Stimulated activated CD4-positive, alpha-beta T cell treated with anti-CD3 and anti-CD28 coated beads, Interleukin-1b, Interleukin-23, amount 100 ng/mL, for 24 hours (primary cell): ENCODE results near the gene MGLL.

Source experiments
- DNase-seq, 4 experiments: peaks; one replicate each; pipeline ENCODE4 v3.0.0-alpha.2; 2020; ENCODE audit warnings: low read depth in 4 of 4, low spot score in 1 of 4

MGLL gene

GRCh38 chr3:127775398-127776109 is 46.8 kb downstream of the MGLL start:
- DNase-seq, result no peak

- no peak for DNase-seq
Measured at GRCh38 chr3:127774647-127775046, 47.7 kb downstream of the MGLL start.

GRCh38 chr3:127773752-127774395 is 48.4 kb downstream of the MGLL start:
- no peak for DNase-seq

- DNase-seq, result no peak
Measured at GRCh38 chr3:127772827-127773751, 49.2 kb downstream of the MGLL start.

- DNase-seq, result no peak
Measured at GRCh38 chr3:127772273-127772672, 50.0 kb downstream of the MGLL start.

GRCh38 chr3:127771746-127772145 is 50.6 kb downstream of the MGLL start:
- DNase-seq, result no peak

GRCh38 chr3:127770671-127771355 is 51.5 kb downstream of the MGLL start:
- no peak for DNase-seq

GRCh38 chr3:127769284-127770081 is 52.8 kb downstream of the MGLL start:
- no peak for DNase-seq

- DNase-seq, result no peak
Measured at GRCh38 chr3:127768346-127769008, 53.8 kb downstream of the MGLL start.

GRCh38 chr3:127767126-127767525 is 55.2 kb downstream of the MGLL start:
- no peak for DNase-seq

GRCh38 chr3:127765735-127766134 is 56.6 kb downstream of the MGLL start:
- DNase-seq, result no peak

- no peak for DNase-seq
Measured at GRCh38 chr3:127764841-127765362, 57.4 kb downstream of the MGLL start.

GRCh38 chr3:127764301-127764700 is 58.0 kb downstream of the MGLL start:
- DNase-seq, result no peak

GRCh38 chr3:127763816-127764215 is 58.5 kb downstream of the MGLL start:
- DNase-seq, result no peak

GRCh38 chr3:127763337-127763736 is 59.0 kb downstream of the MGLL start:
- no peak for DNase-seq

GRCh38 chr3:127762787-127763105 is 59.6 kb downstream of the MGLL start:
- no peak for DNase-seq

- no peak for DNase-seq
Measured at GRCh38 chr3:127762077-127762786, 60.1 kb downstream of the MGLL start.

- no peak for DNase-seq
Measured at GRCh38 chr3:127761441-127761801, 60.9 kb downstream of the MGLL start.

- no peak for DNase-seq
Measured at GRCh38 chr3:127760791-127761440, 61.4 kb downstream of the MGLL start.
